Measurements from ENCODE around the gene SULF2.

- no peak for TF ChIP-seq CTCF (IDR thresholded peaks at IDR 0.05)
- TF ChIP-seq POLR2A (IDR thresholded peaks at IDR 0.05) = no peak
These were observed 30.1 kb upstream of the SULF2 start for GRCh38 chr20:47815416-47815806.
